GM20000 (cell line): ENCODE data around the gene FKBP6.

ENCODE experiments used
- DNase-seq: peaks from one replicate; pipeline ENCODE4 v3.0.0; 2012; ENCODE audit warnings: low spot score
- CTCF ChIP-seq: IDR thresholded peaks from 2 replicates; pipeline ENCODE4 v1.5.1; 2012; ENCODE audit warnings: mild to moderate bottlenecking, control low read depth; ENCODE audit errors: extremely low read depth, missing control alignments

FKBP6 gene

GRCh38 chr7:73340514-73340913 is 12.6 kb downstream of the FKBP6 start:
- no peak for DNase-seq
- TF ChIP-seq CTCF, result no peak

- no peak for TF ChIP-seq CTCF
- no peak for DNase-seq
Observed at GRCh38 chr7:73341877-73342276, 13.9 kb downstream of the FKBP6 start.

- no peak for TF ChIP-seq CTCF
- no peak for DNase-seq
Observed at GRCh38 chr7:73342645-73343044, 14.7 kb downstream of the FKBP6 start.

GRCh38 chr7:73343671-73344380 is 15.9 kb downstream of the FKBP6 start:
- no peak for TF ChIP-seq CTCF
- no peak for DNase-seq

- DNase-seq, result no peak
- TF ChIP-seq CTCF, result no peak
Observed at GRCh38 chr7:73345538-73345937, 17.6 kb downstream of the FKBP6 start.

- no peak for DNase-seq
- no peak for TF ChIP-seq CTCF
Observed at GRCh38 chr7:73345951-73346350, 18.0 kb downstream of the FKBP6 start.

- no peak for TF ChIP-seq CTCF
Observed at GRCh38 chr7:73349763-73350162, 21.8 kb downstream of the FKBP6 start.

More at GRCh38 chr7:73349763-73350162, 21.8 kb downstream of the FKBP6 start:
- DNase-seq, result no peak
